ENCODE data around the gene LRP1B.

GRCh38 chr2:140355511-140356090 is 1775.2 kb downstream of the LRP1B start:
- TF ChIP-seq POLR2A (IDR thresholded peaks at IDR 0.05) (no peak), CTCF (IDR thresholded peaks at IDR 0.05) (no peak)

All from right lobe of liver (tissue), 4 donors.